Activated CD4-positive, alpha-beta T cell treated with anti-CD3 and anti-CD28 coated beads, Interleukin-2, amount 50 U/mL, for 48 hours (primary cell): ENCODE data around the gene AHCYL2.
A peak's percentile ranks its signal among the peaks of the same experiment; 100 is the strongest.
"Not testable (repeated sequence)": the region's sequence is repeated elsewhere in the genome, so short reads cannot be mapped to it uniquely, and the experiment has no call there.

Experiments
- DNase-seq, 2 experiments: peaks; one replicate each; pipeline ENCODE4 v3.0.0-alpha.2; 2020

AHCYL2 gene

GRCh38 chr7:129387537-129387936 is 162.7 kb downstream of the AHCYL2 start:
- no peak for DNase-seq

GRCh38 chr7:129388333-129389098 is 163.7 kb downstream of the AHCYL2 start:
- no peak for DNase-seq

- no peak for DNase-seq
Observed at GRCh38 chr7:129389829-129390228, 165.0 kb downstream of the AHCYL2 start.

GRCh38 chr7:129390314-129390713 is 165.5 kb downstream of the AHCYL2 start:
- no peak for DNase-seq

GRCh38 chr7:129391546-129392171 is 166.8 kb downstream of the AHCYL2 start:
- DNase-seq = no peak

GRCh38 chr7:129393255-129393654 is 168.4 kb downstream of the AHCYL2 start:
- no peak for DNase-seq

GRCh38 chr7:129394101-129394500 is 169.3 kb downstream of the AHCYL2 start:
- no peak for DNase-seq

GRCh38 chr7:129394982-129395914 is 170.4 kb downstream of the AHCYL2 start:
- no peak for DNase-seq

GRCh38 chr7:129401228-129401966 is 176.6 kb downstream of the AHCYL2 start:
- DNase-seq = no peak

- DNase-seq = peak; percentile 27 to 36
Observed at GRCh38 chr7:129401967-129402860, 177.4 kb downstream of the AHCYL2 start.

GRCh38 chr7:129405527-129405926 is 180.7 kb downstream of the AHCYL2 start:
- no peak for DNase-seq

GRCh38 chr7:129410238-129410637 is 185.4 kb downstream of the AHCYL2 start:
- DNase-seq = not testable (repeated sequence)

GRCh38 chr7:129412501-129412900 is 187.7 kb downstream of the AHCYL2 start:
- DNase-seq = no peak

- no peak for DNase-seq
Observed at GRCh38 chr7:129417073-129417472, 192.2 kb downstream of the AHCYL2 start.

- DNase-seq = no peak
Observed at GRCh38 chr7:129421717-129422250, 197.0 kb downstream of the AHCYL2 start.

- DNase-seq = no peak
Observed at GRCh38 chr7:129422727-129423126, 197.9 kb downstream of the AHCYL2 start.

GRCh38 chr7:129423700-129424410 is 199.0 kb downstream of the AHCYL2 start:
- no peak for DNase-seq

- DNase-seq = no peak
Observed at GRCh38 chr7:129426482-129426881, 201.7 kb downstream of the AHCYL2 start.

- no peak for DNase-seq
Observed at GRCh38 chr7:129427526-129428045, 202.8 kb downstream of the AHCYL2 start.

GRCh38 chr7:129431911-129432643 is 207.2 kb downstream of the AHCYL2 start:
- DNase-seq = no peak
